Ovary (tissue), 10 donors: Measurements from ENCODE around the gene POLH. TPM values are rescaled to one million over a fixed set of nuclear protein-coding genes. Genes with fewer than 3 reads are reported as not detected.
A peak's percentile ranks its signal among the peaks of the same experiment; 100 is the strongest.
"Not testable (repeated sequence)": the region's sequence is repeated elsewhere in the genome, so short reads cannot be mapped to it uniquely, and the experiment has no call there.

ENCODE experiments used
- DNase-seq, 5 donors: peaks; one replicate each; pipeline ENCODE4 v3.0.0-alpha.2; 2019 to 2020
- H3K27ac ChIP-seq, 2 donors: fragments of 200-600 bp; one replicate each; pipeline versions ENCODE4 v1.5.1 to v1.8.0; 2019 to 2022
- H3K27me3 ChIP-seq: fragments of 200-600 bp; one replicate; pipeline ENCODE4 v1.8.0; 2022
- H3K36me3 ChIP-seq: fragments of 200-600 bp; sonication (generic); one replicate; pipeline ENCODE4 v1.5.1; 2019
- H3K4me1 ChIP-seq: one replicate; pipeline ENCODE4 v1.8.1; 2013; ENCODE audit warnings: mild to moderate bottlenecking, moderate library complexity; ENCODE audit not compliant: insufficient read depth
- H3K4me3 ChIP-seq: fragments of 200-600 bp; sonication (generic); one replicate; pipeline ENCODE4 v1.5.1; 2017
- H3K9me3 ChIP-seq, 2 donors: fragments of 200-600 bp in 1 of 2; sonication (generic) in 1 of 2; one replicate each; pipeline versions ENCODE4 v1.5.1 to v1.8.1; 2013 to 2019; ENCODE audit warnings: mild to moderate bottlenecking in 1 of 2, moderate library complexity in 1 of 2
- CTCF ChIP-seq, 3 donors: fragments of 450-650 bp in 2 of 3; fragments of 200-600 bp in 1 of 3; IDR thresholded peaks; one replicate each; pipeline versions ENCODE4 v1.5.1 to v1.8.0; 2016 to 2022; ENCODE audit warnings: antibody characterized with exemption in 3 of 3, mild to moderate bottlenecking in 1 of 3
- EP300 ChIP-seq: sonication (generic); formaldehyde crosslinking; IDR thresholded peaks from one replicate; pipeline ENCODE4 v1.6.1; 2017; ENCODE audit warnings: antibody characterized with exemption
- POLR2A ChIP-seq: fragments of 450-650 bp; IDR thresholded peaks from one replicate; pipeline ENCODE4 v1.6.1; 2017; ENCODE audit warnings: antibody characterized with exemption, mild to moderate bottlenecking, moderate library complexity
- WGBS, 3 donors: extraction: QIAGEN DNeasy Blood & Tissue Kit in 1 of 3; methylation state at CpG; one replicate each; pipeline versions ENCODE4 v1.1.5 to v1.1.7; 2013 to 2017; 5-methylcytosine and 5-hydroxymethylcytosine counted together
- intact Hi-C, 4 donors: fragments of 100-400 bp; cut with DNase I; formaldehyde crosslinking; loops; one replicate each; pipeline versions ENCODE4 v1.11.0 to v1.15.1; 2022 to 2023
- long read RNA-seq, 3 donors: library from polyadenylated mRNA in 2 of 3; unstranded in 2 of 3; transcript quantifications; one replicate each; pipeline ENCODE4 v2.0.0 and lab custom pipeline, GENCODE V29; 2021 to 2026
- polyA plus RNA-seq, 2 donors: library from polyadenylated mRNA; stranded (reverse); fragments of 200-250 nt in 1 of 2; fragments of 350-450 nt in 1 of 2; fragmentation: Illumina TruSeq in 1 of 2; extraction: RNeasy Lipid Tissue Mini Kit (QIAGEN cat#74804) in 1 of 2; gene quantifications; one replicate each; pipeline ENCODE4 v1.2.3, GENCODE V29; 2013 to 2014
- total RNA-seq, 7 donors: library from RNA; depleted of rRNA in 2 of 7; stranded (reverse); fragments of >200 nt in 2 of 7; fragmentation: NEBNext Ultra II Directional in 3 of 7; extraction: Animal tissue kit (Norgen Biotek cat#: 25700) in 3 of 7; gene quantifications; one replicate each; pipeline versions ENCODE4 v1.1.0 to v1.2.4, GENCODE V29; 2016 to 2023
- donor health status: DM: no; HTN: no; CAD: no; lungs with moderate emphysema.
- donor health status: DM: no; HTN: no; CAD: no.
- donor health status: Bipolar disorder and iron deficiency.
- donor health status: DM: yes; HTN: yes; CAD: no.
- donor health status: DM: no; HTN: no; CAD: no.
- donor health status: DM: yes; HTN: yes; CAD: no.

Gene POLH
- total RNA-seq (10 to 100 TPM in 3 of 7 donors, 1 to 10 TPM in 4; 4.6 to 14.1 (median 8.6) TPM), polyA plus RNA-seq (10 to 100 TPM in 1 of 2 donors, 1 to 10 TPM in 1; 5.2 to 15.5 TPM)
- long read RNA-seq, donor 1, transcript POLH-202 (11 exons, 3,540 nt): major isoform, 15 of 27 reads
- long read RNA-seq, donor 1, partial matches to known transcripts: 6 of 27 reads
- long read RNA-seq, donor 1, other reads (novel, unspliced or antisense): 3 of 27 reads
- long read RNA-seq, donor 2, partial matches to known transcripts: 0 of 1 reads
- long read RNA-seq, donor 2, other reads (novel, unspliced or antisense): 0 of 1 reads
- long read RNA-seq, donor 3, partial matches to known transcripts: 0 of 2 reads
- long read RNA-seq, donor 3, other reads (novel, unspliced or antisense): 2 of 2 reads

GRCh38 chr6:43575772-43576551 is at the start of gene POLH, which contains the start of gene XPO5:
POLH (plus strand) TSS chr6:43576185; CDS start chr6:43582320, 6,135 bp downstream.
XPO5 (minus strand) TSS chr6:43576038; CDS start chr6:43575864, 174 bp downstream.
- no peaks in the 10 kb centered on the region for H3K9me3 ChIP-seq
- peak; percentile 86 to 94 (median 89) for DNase-seq
- H3K4me3 ChIP-seq: peak within 1 kb of the TSS; percentile 95
- intact Hi-C loops: no loop called here
- no peaks in the 10 kb centered on the region for H3K27me3 ChIP-seq
- H3K36me3 ChIP-seq: no peaks in the 10 kb centered on the region
- no peak within 1 kb of the TSS for H3K27ac ChIP-seq
- WGBS, 3 donors: 0% methylated on average over 53 to 76 of the region's 76 CpGs
- no peak for TF ChIP-seq POLR2A
- no peak for TF ChIP-seq CTCF (IDR thresholded peaks at IDR 0.05)
- TF ChIP-seq EP300: no peak
- peaks cover 6% of the 10 kb centered on the region for H3K4me1 ChIP-seq

- no peaks in the 10 kb centered on the region for H3K9me3 ChIP-seq
- H3K4me3 ChIP-seq: no peak overlapping the region
- no peaks in the 10 kb centered on the region for H3K4me1 ChIP-seq
- TF ChIP-seq CTCF (IDR thresholded peaks at IDR 0.05) (no peak), POLR2A (no peak), EP300 (no peak)
- no peaks in the 10 kb centered on the region for H3K36me3 ChIP-seq
- H3K27ac ChIP-seq: no peak overlapping the region
- H3K27me3 ChIP-seq: no peaks in the 10 kb centered on the region
- DNase-seq: no peak
- 74 to 88% (median 86%) methylated on average over 1 of the region's 1 CpG for WGBS, 3 donors
- intact Hi-C loops: no loop called here
Measured at GRCh38 chr6:43532201-43532600, 43.8 kb upstream of the POLH start.

- H3K36me3 ChIP-seq: not testable (repeated sequence)
Measured at GRCh38 chr6:43538986-43539385, 37.0 kb upstream of the POLH start.

GRCh38 chr6:43539409-43539808 is 36.6 kb upstream of the POLH start:
- intact Hi-C loops, H3K27me3 ChIP-seq: not testable (repeated sequence)

More at GRCh38 chr6:43538986-43539385, 37.0 kb upstream of the POLH start:
- H3K27me3 ChIP-seq, H3K27ac ChIP-seq, H3K4me1 ChIP-seq, H3K9me3 ChIP-seq, DNase-seq, intact Hi-C loops, H3K4me3 ChIP-seq: not testable (repeated sequence)
- 96 to 98% (median 96%) methylated on average over 14 to 17 of the region's 17 CpGs for WGBS, 3 donors

GRCh38 chr6:43540507-43540906 is 35.5 kb upstream of the POLH start:
- H3K27ac ChIP-seq: no peak overlapping the region
- WGBS, 3 donors: 97 to 99% (median 98%) methylated on average over 5 of the region's 5 CpGs
- no peaks in the 10 kb centered on the region for H3K27me3 ChIP-seq
- no peaks in the 10 kb centered on the region for H3K9me3 ChIP-seq
- H3K4me3 ChIP-seq: no peak overlapping the region
- H3K4me1 ChIP-seq: no peaks in the 10 kb centered on the region
- intact Hi-C loops: no loop called here
- H3K36me3 ChIP-seq: no peaks in the 10 kb centered on the region
- TF ChIP-seq EP300 (no peak), CTCF (IDR thresholded peaks at IDR 0.05) (no peak), POLR2A (no peak)
- DNase-seq: no peak

More at GRCh38 chr6:43539409-43539808, 36.6 kb upstream of the POLH start:
- H3K4me1 ChIP-seq, H3K27ac ChIP-seq, H3K4me3 ChIP-seq, DNase-seq, H3K9me3 ChIP-seq, H3K36me3 ChIP-seq: not testable (repeated sequence)
- 94 to 96% (median 95%) methylated on average over 20 of the region's 20 CpGs for WGBS, 3 donors
